Kidney (tissue), 14 donors: ENCODE measurements around the gene NPHP4. TPM values are rescaled to one million over a fixed set of nuclear protein-coding genes. Genes with fewer than 3 reads are reported as not detected.

Source experiments
- DNase-seq, 5 donors: peaks; one replicate each; pipeline ENCODE4 v3.0.0-alpha.2; 2013 to 2020
- FAIRE-seq: peaks from 2 replicates; lab custom pipeline; 2012; peaks lifted over from hg19 to GRCh38; lab: Jason Lieb, UNC
- H3K27ac ChIP-seq, 2 donors: one replicate each; pipeline ENCODE4 v1.7.0; 2013; ENCODE audit warnings: low read depth in 2 of 2, low read length in 2 of 2, inconsistent platforms in 1 of 2
- H3K27me3 ChIP-seq: one replicate; pipeline ENCODE4 v1.7.1; 2013; ENCODE audit warnings: low read length, inconsistent platforms; ENCODE audit not compliant: control insufficient read depth, insufficient read depth
- H3K36me3 ChIP-seq, 3 donors: one replicate each; pipeline versions ENCODE4 v1.7.0 to v1.7.1; 2013; ENCODE audit warnings: low read length in 3 of 3, control low read depth in 1 of 3, inconsistent platforms in 1 of 3; ENCODE audit not compliant: insufficient read depth in 3 of 3, control insufficient read depth in 2 of 3
- H3K4me1 ChIP-seq, 3 donors: one replicate each; pipeline versions ENCODE4 v1.7.0 to v1.7.1; 2013; ENCODE audit warnings: low read length in 3 of 3, inconsistent platforms in 1 of 3, low read depth in 1 of 3; ENCODE audit not compliant: control insufficient read depth in 2 of 3, insufficient read depth in 2 of 3
- H3K4me3 ChIP-seq, 3 donors: one replicate each; pipeline versions ENCODE4 v1.7.0 to v1.8.1; 2013; ENCODE audit warnings: low read length in 3 of 3, control low read depth in 1 of 3, inconsistent platforms in 1 of 3
- H3K9ac ChIP-seq, 3 donors: one replicate each; pipeline versions ENCODE4 v1.7.0 to v1.7.1; 2013; ENCODE audit warnings: low read length in 3 of 3, control low read depth in 1 of 3, inconsistent platforms in 1 of 3
- H3K9me3 ChIP-seq, 3 donors: one replicate each; pipeline versions ENCODE4 v1.7.0 to v1.7.1; 2013; ENCODE audit warnings: low read length in 3 of 3, control low read depth in 1 of 3, inconsistent platforms in 1 of 3; ENCODE audit not compliant: control insufficient read depth in 2 of 3, insufficient read depth in 1 of 3
- intact Hi-C: fragments of 100-400 bp; cut with DNase I; formaldehyde crosslinking; loops from one replicate; pipeline ENCODE4 v1.11.1; 2022
- polyA plus RNA-seq: library from polyadenylated mRNA; stranded (reverse); fragments of 350-450 nt; fragmentation: Illumina TruSeq; extraction: RNeasy Lipid Tissue Mini Kit (QIAGEN cat#74804); gene quantifications from one replicate; pipeline ENCODE4 v1.2.3, GENCODE V29; 2014; ENCODE audit warnings: low read depth, low replicate concordance; ENCODE audit not compliant: insufficient read depth
- total RNA-seq: library from RNA; stranded (reverse); fragmentation: NEBNext Ultra II Directional; extraction: Animal tissue kit (Norgen Biotek cat#: 25700); gene quantifications from one replicate; pipeline ENCODE4 v1.2.1, GENCODE V29; 2021
- TF ChIP-seq, protein P1 (sequence below): IDR thresholded peaks from 3 replicates; pipeline ENCODE4 v1.5.1; 2012; ENCODE audit warnings: mild to moderate bottlenecking, moderate library complexity, borderline replicate concordance; ENCODE audit not compliant: insufficient read depth; ENCODE audit errors: extremely low read depth
- donor health status: control.
- donor health status: control.
- donor health status: control.
- donor health status: control.
- donor health status: control.
- donor health status: DM: yes; HTN: yes; CAD: no.
- donor health status: Normal renal cell carcinoma (clear cell type).

The NPHP4 gene
- total and polyA plus RNA-seq, 2 donors from 2014 or later: 2.9 to 16.1 TPM

DNA sequence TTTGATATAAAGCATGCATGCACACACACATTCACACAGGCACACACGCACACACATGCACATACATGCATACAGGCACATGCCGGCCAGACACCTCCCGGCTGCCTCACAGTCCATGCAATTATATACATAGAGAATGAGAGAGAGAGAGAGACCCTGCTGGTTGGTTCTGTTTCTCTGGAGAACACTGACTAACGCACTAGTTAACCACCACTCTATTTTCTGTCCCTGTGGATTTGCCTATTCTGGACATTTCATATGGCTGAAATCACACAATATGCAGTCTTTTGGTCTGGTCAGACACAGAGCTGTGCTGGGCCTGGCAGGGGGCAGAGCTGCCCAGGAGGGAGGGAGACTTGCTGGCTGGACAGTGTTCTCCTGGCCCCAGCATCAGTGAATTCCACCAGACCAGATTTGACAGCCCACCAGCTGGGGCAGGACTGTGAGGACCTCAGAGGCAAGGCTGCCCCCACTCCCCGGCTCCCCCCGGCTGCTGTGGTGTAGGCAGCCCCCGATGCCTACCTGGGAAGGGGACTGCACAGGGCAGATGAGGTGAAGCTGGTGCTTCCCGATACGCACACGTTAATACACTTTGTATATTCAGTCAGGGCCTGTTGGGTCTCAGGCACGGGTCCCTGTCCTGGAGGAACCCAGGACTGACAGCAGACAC is 152.2 kb downstream of the NPHP4 start:
- FAIRE-seq: no peak
- intact Hi-C loops: no loop called here

DNA sequence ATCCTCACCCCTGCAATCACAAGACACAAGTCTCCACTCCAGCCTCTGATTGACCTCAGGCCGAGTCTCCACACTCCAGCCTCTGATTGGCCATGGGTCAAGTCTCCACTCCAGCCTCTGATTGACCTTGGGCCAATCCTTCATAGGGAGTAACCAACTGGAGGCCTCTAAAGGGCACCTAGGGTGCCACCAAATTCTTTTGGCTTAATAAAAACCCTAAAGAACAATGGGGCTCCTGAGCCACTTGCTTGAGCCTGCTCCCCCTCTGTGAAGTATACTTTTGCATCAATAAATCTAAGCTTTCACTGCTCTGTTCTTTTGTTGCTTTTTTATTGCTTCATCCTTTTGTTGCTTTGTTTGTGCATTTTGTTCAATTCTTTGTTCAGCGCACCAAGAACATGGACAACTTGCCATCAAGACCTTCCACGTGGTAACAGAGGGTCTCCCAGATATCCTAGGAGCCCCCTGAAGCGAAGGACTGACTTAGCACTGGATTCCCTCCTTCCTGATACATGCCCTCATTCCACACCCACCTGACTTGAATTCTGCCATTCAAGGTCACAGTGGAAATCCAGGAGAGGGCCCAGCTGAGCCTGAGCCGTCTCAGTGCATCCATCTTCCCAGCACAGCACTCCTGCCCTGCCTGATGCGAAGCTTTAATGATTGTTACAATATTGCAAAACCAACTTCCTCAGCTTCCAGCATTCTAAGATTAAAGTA is 152.9 kb downstream of the NPHP4 start:
- Histone ChIP-seq H3K4me1 (no peaks in the 10 kb centered on the region), H3K9ac (no peak overlapping the region), H3K27ac (no peak overlapping the region), H3K9me3 (no peaks in the 10 kb centered on the region), H3K27me3 (no peaks in the 10 kb centered on the region), H3K4me3 (no peak overlapping the region), H3K36me3 (no peaks in the 10 kb centered on the region)
- DNase-seq: no peak
- TF ChIP-seq, protein P1, sequence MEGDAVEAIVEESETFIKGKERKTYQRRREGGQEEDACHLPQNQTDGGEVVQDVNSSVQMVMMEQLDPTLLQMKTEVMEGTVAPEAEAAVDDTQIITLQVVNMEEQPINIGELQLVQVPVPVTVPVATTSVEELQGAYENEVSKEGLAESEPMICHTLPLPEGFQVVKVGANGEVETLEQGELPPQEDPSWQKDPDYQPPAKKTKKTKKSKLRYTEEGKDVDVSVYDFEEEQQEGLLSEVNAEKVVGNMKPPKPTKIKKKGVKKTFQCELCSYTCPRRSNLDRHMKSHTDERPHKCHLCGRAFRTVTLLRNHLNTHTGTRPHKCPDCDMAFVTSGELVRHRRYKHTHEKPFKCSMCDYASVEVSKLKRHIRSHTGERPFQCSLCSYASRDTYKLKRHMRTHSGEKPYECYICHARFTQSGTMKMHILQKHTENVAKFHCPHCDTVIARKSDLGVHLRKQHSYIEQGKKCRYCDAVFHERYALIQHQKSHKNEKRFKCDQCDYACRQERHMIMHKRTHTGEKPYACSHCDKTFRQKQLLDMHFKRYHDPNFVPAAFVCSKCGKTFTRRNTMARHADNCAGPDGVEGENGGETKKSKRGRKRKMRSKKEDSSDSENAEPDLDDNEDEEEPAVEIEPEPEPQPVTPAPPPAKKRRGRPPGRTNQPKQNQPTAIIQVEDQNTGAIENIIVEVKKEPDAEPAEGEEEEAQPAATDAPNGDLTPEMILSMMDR: no peak
- no peak for FAIRE-seq
- intact Hi-C loops: no loop called here

More for the DNA sequence above, 152.2 kb downstream of the NPHP4 start:
- Histone ChIP-seq H3K4me1 (no peaks in the 10 kb centered on the region), H3K27ac (no peak overlapping the region), H3K36me3 (no peaks in the 10 kb centered on the region), H3K4me3 (no peak overlapping the region), H3K27me3 (no peaks in the 10 kb centered on the region), H3K9ac (no peak overlapping the region), H3K9me3 (no peaks in the 10 kb centered on the region)
- no peak for DNase-seq
- TF ChIP-seq, protein P1: no peak

DNA sequence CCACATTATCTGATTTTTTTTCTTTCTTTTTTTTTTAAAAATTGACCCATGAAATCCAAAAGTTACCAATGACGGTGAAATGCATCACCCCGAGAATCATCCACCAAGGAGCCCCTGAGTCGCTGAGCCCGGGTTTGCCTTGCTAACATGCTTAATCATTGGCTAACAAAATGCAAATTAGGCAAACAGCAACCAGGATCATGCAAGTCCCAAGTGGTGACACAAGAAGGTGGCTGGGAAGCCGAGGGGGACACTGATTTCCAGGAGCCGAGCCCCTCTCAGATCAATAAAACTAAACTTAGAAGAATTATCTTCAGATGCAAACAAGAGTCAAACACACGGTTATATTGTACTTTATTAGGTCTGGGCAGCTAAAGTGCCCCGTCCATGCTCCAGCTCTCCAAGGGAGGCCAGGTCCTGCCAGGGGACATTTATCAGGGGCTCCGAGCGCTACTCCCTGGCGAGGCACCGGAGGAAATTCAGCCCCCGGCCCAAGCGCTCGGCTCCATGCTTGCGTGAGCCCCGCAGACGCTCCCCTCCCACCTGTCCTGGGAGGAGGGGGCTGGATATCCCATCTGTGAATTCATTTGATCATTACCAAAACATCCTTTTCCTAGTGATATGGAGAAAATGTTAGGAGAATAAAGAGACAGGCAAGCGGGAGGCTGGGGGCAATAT is 154.1 kb downstream of the NPHP4 start:
- H3K9ac ChIP-seq: no peak overlapping the region
- FAIRE-seq: no peak
- H3K9me3 ChIP-seq: no peaks in the 10 kb centered on the region
- no peak overlapping the region for H3K4me3 ChIP-seq
- H3K27me3 ChIP-seq: no peaks in the 10 kb centered on the region
- intact Hi-C loops: no loop called here
- no peak overlapping the region for H3K27ac ChIP-seq
- peak in 1 of 5 donors; percentile 45 for DNase-seq
- H3K4me1 ChIP-seq: no peaks in the 10 kb centered on the region
- no peaks in the 10 kb centered on the region for H3K36me3 ChIP-seq
- TF ChIP-seq, protein P1: no peak
